Measurements from ENCODE around the gene CLEC17A. TPM values are rescaled to one million over a fixed set of nuclear protein-coding genes. Genes with fewer than 3 reads are reported as not detected.

CLEC17A gene
- total and polyA plus RNA-seq, 2 donors (not counting 1 experiment from before 2014, with no cell fraction given), result 121 to 163 TPM

DNA sequence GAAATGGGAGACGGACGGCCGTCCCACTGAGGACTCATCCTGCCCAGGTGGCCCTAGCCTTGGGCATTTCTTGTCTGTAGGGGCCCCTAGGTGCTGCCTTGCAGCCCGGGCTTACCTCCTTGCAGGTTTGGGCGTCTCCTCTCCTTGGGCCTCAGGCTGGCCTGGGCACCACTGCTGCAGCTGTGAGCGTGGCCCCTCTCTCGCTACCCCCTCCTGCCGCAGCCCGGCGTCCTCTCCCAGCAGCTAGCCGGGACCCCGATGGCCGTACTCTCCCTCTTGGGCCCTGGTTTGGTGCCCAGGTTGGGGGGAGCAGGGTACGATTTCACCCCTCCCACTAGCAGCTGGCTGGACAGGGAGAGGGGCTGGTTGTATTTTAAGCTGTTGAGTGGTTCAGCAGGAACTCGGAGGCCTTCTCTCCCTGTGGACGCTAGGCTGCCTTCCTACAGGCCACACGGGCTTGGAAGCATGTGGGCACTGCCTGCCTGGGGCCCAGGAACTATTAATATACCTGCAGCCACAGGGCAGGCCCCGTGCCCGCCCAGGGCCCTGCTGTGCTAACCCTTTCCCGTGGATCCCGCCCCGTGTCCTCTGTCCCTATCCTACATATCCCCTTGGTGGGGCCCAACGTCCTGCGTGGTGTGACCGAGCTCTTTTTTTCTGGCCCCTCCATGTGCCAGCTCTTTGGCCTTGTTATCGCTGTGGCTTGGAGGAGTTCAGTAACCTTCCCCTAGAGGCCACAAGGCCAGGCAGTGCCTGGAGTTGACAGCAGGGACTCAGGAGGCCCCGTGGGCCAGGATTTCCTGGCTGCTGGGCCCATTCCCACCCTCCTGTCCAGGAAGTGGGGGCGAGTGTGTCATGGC is 22.7 kb upstream of the CLEC17A start:
- H3K9me3 Mint-ChIP-seq (ENCODE audit: insufficient read depth), result no peaks in the 10 kb centered on the region
- peaks cover 4 to 13% of the 10 kb centered on the region in 2 donors for H3K4me1 ChIP-seq (ENCODE audit: control insufficient read depth in 2 of 2, insufficient read depth in 2 of 2, low read length in 2 of 2)
- H3K27ac ChIP-seq (ENCODE audit: low read length in 2 of 2), result no peak overlapping the region
- intact Hi-C loops (cut with micrococcal nuclease), result no loop called here
- H3K9me3 ChIP-seq (ENCODE audit: control extremely low read depth in 1 of 3, control insufficient read depth in 2 of 3, insufficient read depth in 1 of 3, low read length in 2 of 3), result peaks cover 0 to 3% (median 0%) of the 10 kb centered on the region in 3 donors
- no peak overlapping the region for H3K4me3 ChIP-seq (ENCODE audit: control extremely low read depth in 1 of 5, extremely low read depth in 1 of 5, insufficient read depth in 1 of 5, low read depth in 2 of 5, low read length in 4 of 5)
- H3K79me2 ChIP-seq (ENCODE audit: control insufficient read depth, insufficient read depth, low read length), result peaks cover 68% of the 10 kb centered on the region
- no peak overlapping the region for H3K27ac Mint-ChIP-seq
- no peak overlapping the region for H3K9ac ChIP-seq (ENCODE audit: low read length)
- H3K36me3 ChIP-seq (replicated peaks in 1 of 2; ENCODE audit: control extremely low read depth in 1 of 2, control insufficient read depth in 1 of 2, extremely low read depth in 1 of 2, insufficient read depth in 2 of 2, low read length in 1 of 2), result peaks cover 0 to 15% of the 10 kb centered on the region in 2 experiments
- H2AFZ ChIP-seq (ENCODE audit: insufficient read depth, low read depth, low read length, poor library complexity, severe bottlenecking), result no peak overlapping the region
- H3K27me3 Mint-ChIP-seq, result no peaks in the 10 kb centered on the region
- WGBS (ENCODE audit: insufficient coverage), result 71% methylated on average over 15 of the region's 28 CpGs
- DNase-seq (no peak), ATAC-seq (ENCODE audit: low read depth) (no peak)
- TF ChIP-seq, protein P1, sequence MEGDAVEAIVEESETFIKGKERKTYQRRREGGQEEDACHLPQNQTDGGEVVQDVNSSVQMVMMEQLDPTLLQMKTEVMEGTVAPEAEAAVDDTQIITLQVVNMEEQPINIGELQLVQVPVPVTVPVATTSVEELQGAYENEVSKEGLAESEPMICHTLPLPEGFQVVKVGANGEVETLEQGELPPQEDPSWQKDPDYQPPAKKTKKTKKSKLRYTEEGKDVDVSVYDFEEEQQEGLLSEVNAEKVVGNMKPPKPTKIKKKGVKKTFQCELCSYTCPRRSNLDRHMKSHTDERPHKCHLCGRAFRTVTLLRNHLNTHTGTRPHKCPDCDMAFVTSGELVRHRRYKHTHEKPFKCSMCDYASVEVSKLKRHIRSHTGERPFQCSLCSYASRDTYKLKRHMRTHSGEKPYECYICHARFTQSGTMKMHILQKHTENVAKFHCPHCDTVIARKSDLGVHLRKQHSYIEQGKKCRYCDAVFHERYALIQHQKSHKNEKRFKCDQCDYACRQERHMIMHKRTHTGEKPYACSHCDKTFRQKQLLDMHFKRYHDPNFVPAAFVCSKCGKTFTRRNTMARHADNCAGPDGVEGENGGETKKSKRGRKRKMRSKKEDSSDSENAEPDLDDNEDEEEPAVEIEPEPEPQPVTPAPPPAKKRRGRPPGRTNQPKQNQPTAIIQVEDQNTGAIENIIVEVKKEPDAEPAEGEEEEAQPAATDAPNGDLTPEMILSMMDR (IDR thresholded peaks at IDR 0.05), result no peak
- TF ChIP-seq EZH2 (IDR thresholded peaks at IDR 0.05; ENCODE audit: borderline replicate concordance, insufficient read depth, low read depth, low read length, poor library complexity, severe bottlenecking), result no peak
- H3K4me3 Mint-ChIP-seq, result no peak overlapping the region
- ChIA-PET POLR2A (no interaction called here), CTCF (interaction anchor here (1.0 kb wide), 1 partner anchor 14 kb away, joined by 4 read pairs; no protein-coding TSS in a partner anchor)
- H3K27me3 ChIP-seq (replicated peaks in 1 of 4; ENCODE audit: control extremely low read depth in 1 of 4, control insufficient read depth in 3 of 4, insufficient read depth in 4 of 4, low read length in 3 of 4), result no peaks in the 10 kb centered on the region
- peaks cover 75% of the 10 kb centered on the region for H4K20me1 ChIP-seq (ENCODE audit: control insufficient read depth, insufficient read depth, low read length, poor library complexity, severe bottlenecking)
- no peak overlapping the region for H3K4me2 ChIP-seq (replicated peaks; ENCODE audit: low read depth, low read length, poor library complexity, severe bottlenecking)
- H3K4me1 Mint-ChIP-seq, result peaks cover 25% of the 10 kb centered on the region

DNA sequence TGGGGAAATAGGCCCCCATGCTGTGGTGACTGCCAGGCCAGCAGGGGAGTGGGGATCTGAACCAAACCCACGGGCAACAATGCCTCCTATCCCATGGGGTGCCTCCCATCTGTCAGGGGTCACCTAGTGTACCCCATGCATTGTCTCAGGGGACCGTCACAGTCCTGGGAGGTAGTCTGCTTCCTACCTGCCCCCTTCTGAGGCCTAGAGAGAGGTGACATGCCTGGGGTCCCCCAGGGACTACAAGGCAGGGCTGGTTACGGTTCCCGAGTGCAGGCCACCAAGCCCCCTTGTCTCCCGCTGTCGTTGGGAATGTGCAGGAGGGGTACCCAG is 22.1 kb upstream of the CLEC17A start:
- H3K4me3 Mint-ChIP-seq, result no peak overlapping the region
- DNase-seq (no peak), ATAC-seq (ENCODE audit: low read depth) (no peak)
- H3K9me3 Mint-ChIP-seq (ENCODE audit: insufficient read depth), result no peaks in the 10 kb centered on the region
- no peak overlapping the region for H3K4me3 ChIP-seq (ENCODE audit: control extremely low read depth in 1 of 5, extremely low read depth in 1 of 5, insufficient read depth in 1 of 5, low read depth in 2 of 5, low read length in 4 of 5)
- ChIA-PET CTCF (no interaction called here), POLR2A (no interaction called here)
- H3K4me1 Mint-ChIP-seq, result peaks cover 25% of the 10 kb centered on the region
- TF ChIP-seq EZH2 (IDR thresholded peaks at IDR 0.05; ENCODE audit: borderline replicate concordance, insufficient read depth, low read depth, low read length, poor library complexity, severe bottlenecking), result no peak
- TF ChIP-seq, protein P1 (IDR thresholded peaks at IDR 0.05), result no peak
- H3K9ac ChIP-seq (ENCODE audit: low read length), result no peak overlapping the region
- H3K27ac Mint-ChIP-seq, result no peak overlapping the region
- H2AFZ ChIP-seq (ENCODE audit: insufficient read depth, low read depth, low read length, poor library complexity, severe bottlenecking), result no peak overlapping the region
- WGBS (ENCODE audit: insufficient coverage), result 50% methylated on average over 6 of the region's 6 CpGs
- intact Hi-C loops (cut with micrococcal nuclease), result no loop called here
- H3K27me3 Mint-ChIP-seq, result no peaks in the 10 kb centered on the region
- H3K9me3 ChIP-seq (ENCODE audit: control extremely low read depth in 1 of 3, control insufficient read depth in 2 of 3, insufficient read depth in 1 of 3, low read length in 2 of 3), result peaks cover 0 to 3% (median 0%) of the 10 kb centered on the region in 3 donors
- H4K20me1 ChIP-seq (ENCODE audit: control insufficient read depth, insufficient read depth, low read length, poor library complexity, severe bottlenecking), result peaks cover 73% of the 10 kb centered on the region
- H3K27me3 ChIP-seq (replicated peaks in 1 of 4; ENCODE audit: control extremely low read depth in 1 of 4, control insufficient read depth in 3 of 4, insufficient read depth in 4 of 4, low read length in 3 of 4), result no peaks in the 10 kb centered on the region
- H3K79me2 ChIP-seq (ENCODE audit: control insufficient read depth, insufficient read depth, low read length), result peaks cover 64% of the 10 kb centered on the region
- peaks cover 4 to 13% of the 10 kb centered on the region in 2 donors for H3K4me1 ChIP-seq (ENCODE audit: control insufficient read depth in 2 of 2, insufficient read depth in 2 of 2, low read length in 2 of 2)
- no peak overlapping the region for H3K4me2 ChIP-seq (replicated peaks; ENCODE audit: low read depth, low read length, poor library complexity, severe bottlenecking)
- no peak overlapping the region for H3K27ac ChIP-seq (ENCODE audit: low read length in 2 of 2)
- peaks cover 0 to 17% of the 10 kb centered on the region in 2 experiments for H3K36me3 ChIP-seq (replicated peaks in 1 of 2; ENCODE audit: control extremely low read depth in 1 of 2, control insufficient read depth in 1 of 2, extremely low read depth in 1 of 2, insufficient read depth in 2 of 2, low read length in 1 of 2)

All from B cell (primary cell).